BE2C (cell line): ENCODE measurements around the gene DYNC1H1. TPM values are rescaled to one million over a fixed set of nuclear protein-coding genes. Genes with fewer than 3 reads are reported as not detected.

Source experiments
- DNase-seq: peaks from one replicate; pipeline ENCODE4 v3.0.0-alpha.2; 2020
- H3K27me3 ChIP-seq: fragments of 250-450 bp; sonication (Bioruptor Pico); 2 replicates; pipeline ENCODE4 v1.5.1; 2020; ENCODE audit warnings: mild to moderate bottlenecking
- H3K36me3 ChIP-seq: fragments of 250-450 bp; sonication (Bioruptor Pico); 2 replicates; pipeline ENCODE4 v1.5.1; 2020; ENCODE audit warnings: mild to moderate bottlenecking
- H3K4me1 ChIP-seq: fragments of 250-450 bp; sonication (Bioruptor Pico); 2 replicates; pipeline ENCODE4 v1.5.1; 2020
- H3K4me3 ChIP-seq: 2 replicates; pipeline ENCODE4 v1.5.1; 2011; ENCODE audit warnings: low read depth, low read length
- H3K9me3 ChIP-seq: fragments of 250-450 bp; sonication (Bioruptor Pico); 2 replicates; pipeline ENCODE4 v1.5.1; 2020
- polyA plus RNA-seq: library from polyadenylated mRNA; unstranded; fragments of >200 nt; gene quantifications from one replicate; pipeline ENCODE4 v1.2.1, GENCODE V29; 2012; ENCODE audit warnings: low read depth, missing spikeins; ENCODE audit not compliant: insufficient read length, insufficient read depth
- TF ChIP-seq, protein P1 (sequence below): IDR thresholded peaks from 2 replicates; pipeline ENCODE4 v1.5.1; 2012; ENCODE audit warnings: mild to moderate bottlenecking, low read depth, low read length

DYNC1H1 gene
- polyA plus RNA-seq, result 459 TPM

DNA sequence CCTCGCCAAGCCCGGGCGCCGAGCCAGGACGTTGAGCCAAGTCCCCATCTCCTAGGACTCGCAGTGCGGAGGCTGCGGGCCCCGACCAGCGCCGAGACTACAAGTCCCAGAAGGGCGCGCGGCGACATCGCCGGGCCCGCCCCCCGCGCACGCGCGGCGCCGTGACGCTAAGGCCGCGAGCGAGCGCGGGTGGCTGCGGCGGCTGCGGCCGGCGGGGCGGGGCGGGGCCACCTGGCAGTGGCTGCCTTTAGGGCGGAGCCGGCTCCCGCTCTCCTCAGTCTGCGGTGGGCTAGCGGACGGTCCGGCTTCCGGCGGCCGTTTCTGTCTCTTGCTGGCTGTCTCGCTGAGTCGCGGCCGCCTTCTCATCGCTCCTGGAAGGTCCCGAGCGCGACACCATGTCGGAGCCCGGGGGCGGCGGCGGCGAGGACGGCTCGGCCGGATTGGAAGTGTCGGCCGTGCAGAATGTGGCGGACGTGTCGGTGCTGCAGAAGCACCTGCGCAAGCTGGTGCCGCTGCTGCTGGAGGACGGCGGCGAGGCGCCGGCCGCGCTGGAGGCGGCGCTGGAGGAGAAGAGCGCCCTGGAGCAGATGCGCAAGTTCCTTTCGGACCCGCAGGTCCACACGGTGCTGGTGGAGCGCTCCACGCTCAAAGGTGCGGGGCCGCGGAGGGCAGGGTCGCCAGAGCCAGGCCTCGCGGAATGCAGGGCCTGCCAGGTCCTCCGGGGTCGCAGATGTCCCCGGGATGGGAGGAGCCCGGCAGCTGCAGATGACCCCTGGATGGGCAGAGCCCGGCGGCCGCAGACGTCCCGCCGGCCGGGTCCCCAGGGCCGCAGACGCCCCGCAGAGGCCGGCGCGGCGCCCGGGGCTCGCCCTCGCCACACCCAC lies at the start of gene DYNC1H1:
DYNC1H1 (plus strand) TSS at position 277 of the 884 bp plus-strand sequence; CDS start at position 396, 119 bp downstream.
- no peaks in the 10 kb centered on the region for H3K27me3 ChIP-seq
- H3K4me3 ChIP-seq, result peak within 1 kb of the TSS; percentile 96
- peak; percentile 100 for DNase-seq
- TF ChIP-seq, protein P1, sequence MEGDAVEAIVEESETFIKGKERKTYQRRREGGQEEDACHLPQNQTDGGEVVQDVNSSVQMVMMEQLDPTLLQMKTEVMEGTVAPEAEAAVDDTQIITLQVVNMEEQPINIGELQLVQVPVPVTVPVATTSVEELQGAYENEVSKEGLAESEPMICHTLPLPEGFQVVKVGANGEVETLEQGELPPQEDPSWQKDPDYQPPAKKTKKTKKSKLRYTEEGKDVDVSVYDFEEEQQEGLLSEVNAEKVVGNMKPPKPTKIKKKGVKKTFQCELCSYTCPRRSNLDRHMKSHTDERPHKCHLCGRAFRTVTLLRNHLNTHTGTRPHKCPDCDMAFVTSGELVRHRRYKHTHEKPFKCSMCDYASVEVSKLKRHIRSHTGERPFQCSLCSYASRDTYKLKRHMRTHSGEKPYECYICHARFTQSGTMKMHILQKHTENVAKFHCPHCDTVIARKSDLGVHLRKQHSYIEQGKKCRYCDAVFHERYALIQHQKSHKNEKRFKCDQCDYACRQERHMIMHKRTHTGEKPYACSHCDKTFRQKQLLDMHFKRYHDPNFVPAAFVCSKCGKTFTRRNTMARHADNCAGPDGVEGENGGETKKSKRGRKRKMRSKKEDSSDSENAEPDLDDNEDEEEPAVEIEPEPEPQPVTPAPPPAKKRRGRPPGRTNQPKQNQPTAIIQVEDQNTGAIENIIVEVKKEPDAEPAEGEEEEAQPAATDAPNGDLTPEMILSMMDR, result no peak
- no peaks in the 10 kb centered on the region for H3K9me3 ChIP-seq
- H3K4me1 ChIP-seq, result peaks cover 22% of the 10 kb centered on the region
- peaks cover 21% of the 10 kb centered on the region for H3K36me3 ChIP-seq

DNA sequence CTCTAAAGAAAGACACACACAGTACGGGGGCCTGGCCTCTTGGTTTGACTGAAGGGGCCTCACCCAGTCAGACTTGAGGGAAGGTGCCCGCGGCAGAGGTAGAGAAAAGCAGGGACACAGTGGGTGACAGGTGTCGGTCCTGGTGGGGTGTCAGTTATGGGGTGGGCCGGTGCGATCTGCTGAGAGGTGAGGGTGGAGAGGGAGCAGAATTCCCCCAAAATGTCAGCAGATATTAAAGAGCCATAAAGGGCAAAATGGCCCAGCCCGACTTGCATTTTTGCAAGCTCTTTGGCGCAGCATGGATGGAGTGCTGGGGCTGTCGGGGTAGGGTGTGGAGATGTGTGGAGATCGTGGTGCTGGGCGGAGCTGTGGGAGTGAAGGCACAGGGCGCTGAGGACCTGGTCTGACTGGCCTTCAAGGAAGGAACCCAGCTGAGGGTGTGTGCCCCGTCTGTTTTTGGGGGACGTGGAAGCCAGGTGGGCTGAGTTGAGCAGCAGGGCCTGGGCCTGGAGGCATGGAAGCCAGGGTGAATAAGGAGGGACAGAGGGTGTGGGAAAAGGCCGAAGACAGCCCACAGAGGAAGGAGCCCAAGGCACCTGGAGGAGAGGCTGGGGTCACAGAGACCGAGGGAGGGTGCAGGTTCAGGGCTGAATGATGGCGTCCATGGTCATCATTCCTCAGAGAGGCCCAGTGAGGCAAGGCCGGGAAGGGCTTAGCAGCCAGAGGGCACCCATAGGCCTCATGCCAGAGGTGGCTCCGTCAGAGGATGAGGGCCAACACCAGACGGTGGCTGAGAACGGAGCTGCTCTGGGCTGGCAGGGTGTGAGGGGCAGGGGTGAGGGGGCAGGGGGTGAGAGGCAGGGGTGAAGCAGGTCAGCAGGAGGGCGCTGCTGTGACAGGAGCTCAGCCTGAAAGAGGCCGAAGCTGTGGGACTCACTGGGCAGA lies 48.2 kb upstream of the DYNC1H1 start:
- H3K27me3 ChIP-seq, result no peaks in the 10 kb centered on the region
- no peaks in the 10 kb centered on the region for H3K9me3 ChIP-seq
- no peak overlapping the region for H3K4me3 ChIP-seq
- H3K36me3 ChIP-seq, result peaks cover 31% of the 10 kb centered on the region
- H3K4me1 ChIP-seq, result no peaks in the 10 kb centered on the region
- TF ChIP-seq, protein P1, result no peak
- no peak for DNase-seq

DNA sequence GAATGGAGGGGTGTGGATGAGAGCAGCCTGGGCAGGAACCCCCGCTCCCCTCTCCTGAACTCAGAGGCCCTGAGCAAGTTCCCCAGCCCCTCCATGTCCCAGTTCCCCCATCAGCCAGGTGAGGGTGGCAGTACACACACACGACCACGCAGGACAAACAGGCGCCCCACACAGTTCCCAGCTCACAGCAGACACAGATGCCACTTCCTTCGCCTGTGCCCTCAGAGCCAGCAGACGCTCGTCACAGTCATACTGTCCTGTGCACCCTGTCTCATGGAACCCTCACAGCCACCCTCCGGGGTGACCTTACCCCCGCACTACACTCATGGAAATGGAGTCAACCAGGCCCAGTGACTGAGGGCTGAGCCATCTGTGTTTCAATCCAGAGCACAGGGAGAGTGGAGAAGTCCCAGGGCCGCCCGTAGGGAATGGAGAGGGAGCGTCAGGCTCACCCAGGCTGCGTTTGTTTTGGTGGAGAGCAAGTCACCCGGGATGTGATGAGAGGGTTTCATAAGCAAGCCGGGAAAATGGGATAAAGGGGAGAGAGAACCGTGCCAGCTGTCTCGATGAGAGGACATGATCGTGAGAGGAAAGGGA lies 47.5 kb upstream of the DYNC1H1 start:
- no peaks in the 10 kb centered on the region for H3K27me3 ChIP-seq
- DNase-seq, result no peak
- H3K4me3 ChIP-seq, result no peak overlapping the region
- TF ChIP-seq, protein P1, result no peak
- peaks cover 33% of the 10 kb centered on the region for H3K36me3 ChIP-seq
- H3K9me3 ChIP-seq, result no peaks in the 10 kb centered on the region
- H3K4me1 ChIP-seq, result no peaks in the 10 kb centered on the region

DNA sequence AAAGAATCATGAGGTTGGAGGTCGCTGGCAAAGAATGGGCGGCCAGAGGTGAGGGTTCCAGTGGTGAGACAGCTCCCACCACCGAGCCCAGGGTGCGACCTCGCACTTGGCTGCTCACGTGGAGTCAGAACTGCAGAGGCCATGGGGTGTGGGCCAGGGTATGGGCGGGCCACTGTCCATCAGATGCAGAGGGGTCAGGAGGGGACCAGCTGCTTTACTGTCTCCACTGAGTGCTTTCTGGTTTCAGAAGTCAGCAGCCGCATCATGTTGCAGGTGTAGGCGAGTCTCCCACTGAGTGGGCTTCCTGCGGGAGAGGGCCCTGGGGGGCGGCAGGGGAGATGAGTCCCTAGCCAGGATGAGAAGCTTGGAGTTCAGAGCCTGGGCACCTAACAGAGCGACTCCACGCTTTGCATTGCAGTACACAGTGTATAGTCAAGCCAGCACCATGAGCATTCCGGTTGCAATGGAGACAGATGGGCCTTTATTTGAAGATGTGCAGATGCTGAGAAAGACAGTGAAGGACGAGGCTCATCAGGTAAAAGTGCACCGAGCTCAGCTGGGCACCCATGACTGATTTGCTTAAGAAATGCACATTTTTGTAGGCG lies 46.9 kb upstream of the DYNC1H1 start:
- peaks cover 33% of the 10 kb centered on the region for H3K36me3 ChIP-seq
- DNase-seq, result no peak
- H3K4me1 ChIP-seq, result no peaks in the 10 kb centered on the region
- no peak overlapping the region for H3K4me3 ChIP-seq
- H3K9me3 ChIP-seq, result no peaks in the 10 kb centered on the region
- TF ChIP-seq, protein P1, result no peak
- H3K27me3 ChIP-seq, result no peaks in the 10 kb centered on the region

DNA sequence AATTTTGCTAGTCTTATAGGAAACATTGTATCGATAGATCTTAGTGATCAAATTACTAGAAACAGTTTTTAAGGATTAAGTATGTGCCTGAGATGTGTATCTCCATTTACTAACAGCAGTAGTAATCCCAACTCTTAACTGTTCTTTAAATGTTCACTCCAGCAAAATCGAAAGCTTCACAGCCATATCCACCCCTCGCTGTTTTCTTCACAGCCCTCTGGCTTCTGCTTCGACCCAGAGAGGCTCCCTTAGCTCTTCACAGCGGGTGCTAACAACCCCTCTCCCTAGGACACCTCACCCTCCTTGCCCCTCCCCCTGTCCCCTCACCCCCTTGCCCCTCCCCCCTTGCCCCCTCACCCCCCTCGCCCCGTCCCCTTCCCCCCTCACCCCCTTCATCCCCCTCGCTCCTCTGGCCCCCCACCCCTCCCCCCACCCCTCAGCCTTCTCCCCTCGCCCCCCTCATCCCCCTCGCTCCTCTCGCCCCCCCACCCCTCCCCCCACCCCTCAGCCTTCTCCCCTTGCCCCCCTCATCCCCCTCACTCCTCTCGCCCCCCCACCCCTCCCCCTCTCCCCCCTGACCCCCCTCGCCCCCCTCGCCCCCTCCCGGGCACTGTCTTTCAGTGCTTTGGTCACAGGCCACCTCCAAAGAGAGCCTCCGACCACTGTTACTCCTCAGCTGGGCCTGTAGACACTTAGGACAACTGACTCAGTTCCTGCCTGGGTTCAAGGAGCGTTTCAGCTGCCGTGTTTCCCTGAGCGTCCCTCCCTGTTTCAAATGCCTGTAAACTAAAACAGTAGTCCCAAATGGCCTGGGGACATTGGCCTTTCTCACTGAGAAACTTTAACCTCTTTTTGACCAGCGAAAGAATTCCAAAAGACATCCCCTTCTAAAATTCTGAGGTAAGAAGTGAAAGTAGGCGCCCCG lies 46.0 kb upstream of the DYNC1H1 start:
- Histone ChIP-seq H3K36me3 (peaks cover 31% of the 10 kb centered on the region), H3K4me1 (no peaks in the 10 kb centered on the region), H3K9me3 (no peaks in the 10 kb centered on the region), H3K27me3 (no peaks in the 10 kb centered on the region), H3K4me3 (no peak overlapping the region)
- TF ChIP-seq, protein P1, result no peak
- DNase-seq, result no peak
